Measurements from ENCODE around the gene VAC14.

- TF ChIP-seq CTCF (conservative IDR thresholded peaks at IDR 0.05 in 1 of 2, IDR thresholded peaks at IDR 0.05 in 1 of 2; ENCODE audit: extremely low read depth in 1 of 2, insufficient read depth in 1 of 2, low read depth in 1 of 2, low read length in 2 of 2) (no peak), EZH2 (IDR thresholded peaks at IDR 0.05; ENCODE audit: borderline replicate concordance, low read length) (no peak)
Observed at GRCh38 chr16:70725024-70725911, 75.7 kb downstream of the VAC14 start.
